ENCODE data around the gene RPRML.

DNA sequence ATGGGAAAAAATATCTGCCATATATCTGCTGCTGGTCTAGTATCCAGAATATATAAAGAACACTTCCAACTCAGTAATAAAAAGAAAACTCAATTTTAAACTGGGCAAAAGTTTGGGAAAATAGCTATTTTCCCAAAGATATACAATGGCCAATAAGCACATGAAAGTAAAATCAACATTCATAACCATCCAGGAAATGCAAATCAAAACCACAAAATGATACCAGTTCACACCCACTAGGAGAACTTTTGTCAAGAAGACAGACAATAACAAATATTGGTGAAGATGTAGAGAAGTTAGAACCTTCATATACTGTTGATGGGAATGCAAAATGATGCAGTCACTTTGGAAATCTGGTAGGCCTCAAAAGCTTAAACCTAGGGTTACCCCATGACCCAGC lies 33.4 kb upstream of the RPRML start:
- no peak for TF ChIP-seq POLR2A (IDR thresholded peaks at IDR 0.05; ENCODE audit: low read depth, low read length)
- no peak for TF ChIP-seq POLR2AphosphoS5 (IDR thresholded peaks at IDR 0.05; ENCODE audit: low read depth, low read length)
